ENCODE data around the gene BLOC1S3.

BLOC1S3 gene

GRCh38 chr19:45178262-45179071 is at the start of gene BLOC1S3:
Gene BLOC1S3, plus strand, starts transcription at chr19:45178784. Its CDS starts 513 bp downstream, at chr19:45179297.
- peak; percentile 99 for DNase-seq (ENCODE audit: low read depth in 2 of 2)

DNA sequence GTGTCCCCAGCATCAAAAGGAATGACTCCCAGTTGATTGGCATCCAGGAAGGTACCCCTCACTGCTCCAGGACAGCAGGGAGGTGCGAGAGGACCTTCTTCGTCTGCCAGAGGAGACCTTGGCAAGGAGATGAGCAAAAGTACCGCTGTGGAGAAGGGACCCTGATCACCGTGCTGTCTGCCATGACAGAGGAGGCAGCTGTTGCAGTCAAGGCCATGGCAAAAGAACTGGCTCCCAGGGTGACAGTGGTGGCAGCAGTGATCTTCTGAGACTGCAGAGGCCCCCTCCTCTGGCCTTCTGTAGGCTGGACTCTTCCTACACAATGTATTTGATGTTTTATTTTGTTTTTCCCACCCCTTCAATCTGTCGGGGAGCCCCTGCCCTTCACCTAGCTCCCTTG is 49.8 kb upstream of the BLOC1S3 start:
- DNase-seq (ENCODE audit: low read depth in 2 of 2), result no peak

- no peak for DNase-seq (ENCODE audit: low read depth in 2 of 2)
These were observed 48.3 kb upstream of the BLOC1S3 start for GRCh38 chr19:45130236-45130635.

DNA sequence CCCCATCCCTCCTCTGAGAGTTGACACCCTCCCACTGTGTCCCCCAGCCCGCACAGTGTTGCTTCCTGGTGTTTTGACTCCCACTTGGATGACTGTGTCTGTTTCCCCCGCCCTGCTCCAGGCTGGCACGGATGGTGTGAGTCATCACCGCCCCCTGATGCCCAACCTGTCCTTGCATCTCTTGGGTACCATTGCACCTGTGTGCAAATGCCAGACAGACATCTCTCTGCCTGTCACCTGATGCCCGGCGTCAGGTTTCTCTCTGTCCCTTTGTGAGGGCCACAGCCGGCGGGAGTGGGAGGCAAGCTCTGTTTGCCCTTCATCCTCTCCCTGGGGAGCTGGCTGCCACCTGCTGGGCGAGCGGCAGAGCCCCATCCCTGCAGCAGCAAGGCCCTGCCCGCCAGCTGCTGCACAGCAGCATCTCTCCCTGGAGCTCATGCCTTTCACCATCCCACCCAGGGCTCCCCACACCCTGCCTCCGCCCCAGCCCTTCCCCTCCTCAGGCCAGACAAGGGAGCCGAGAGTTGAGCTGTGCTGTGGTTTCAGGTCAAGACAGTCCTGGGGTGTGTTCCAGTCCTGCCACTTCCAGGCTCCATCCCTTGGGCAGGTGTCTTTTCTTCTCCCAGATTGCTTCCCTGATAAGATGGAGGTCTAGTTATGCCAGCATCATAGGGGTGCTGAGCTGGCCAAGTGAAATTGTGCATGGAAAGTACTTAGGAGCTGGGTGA is 47.5 kb upstream of the BLOC1S3 start:
- DNase-seq (ENCODE audit: low read depth in 2 of 2), result no peak

GRCh38 chr19:45133661-45134060 is 44.9 kb upstream of the BLOC1S3 start:
- DNase-seq (ENCODE audit: low read depth in 2 of 2), result no peak

DNA sequence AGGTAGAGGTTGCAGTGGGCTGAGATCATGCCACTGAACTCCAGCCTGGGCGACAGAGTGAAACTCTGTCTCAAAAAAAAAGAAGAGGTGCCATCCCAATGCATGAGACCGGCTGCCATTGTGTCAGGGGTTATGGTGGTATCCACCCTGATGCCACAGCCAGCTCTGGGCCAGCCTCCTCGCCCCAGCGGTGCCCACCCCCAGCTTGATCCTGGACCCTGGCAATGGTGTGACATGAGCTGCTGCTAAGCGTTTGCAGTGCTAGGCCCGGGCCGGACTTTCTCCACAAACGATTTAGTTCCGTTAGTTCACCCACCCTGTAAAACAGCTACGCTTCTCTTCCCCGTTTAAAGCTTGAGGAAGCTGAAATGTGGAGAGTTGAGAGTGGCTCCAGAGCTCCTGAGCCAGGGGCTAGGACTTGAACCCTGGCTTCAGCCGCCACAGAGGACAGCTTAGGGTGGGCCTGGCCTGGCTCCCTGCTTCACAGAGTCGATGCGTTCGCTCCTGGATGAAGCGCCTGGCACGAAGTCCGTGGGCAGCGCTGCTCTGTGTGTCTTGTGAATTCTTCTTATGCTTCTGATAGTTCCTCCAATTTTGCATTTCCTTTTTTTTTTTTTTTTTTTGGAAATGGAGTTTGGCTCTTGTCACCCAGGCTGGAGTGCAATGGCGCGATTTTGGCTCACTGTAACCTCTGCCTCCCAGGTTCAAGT is 43.3 kb upstream of the BLOC1S3 start:
- no peak for DNase-seq (ENCODE audit: low read depth in 2 of 2)

DNA sequence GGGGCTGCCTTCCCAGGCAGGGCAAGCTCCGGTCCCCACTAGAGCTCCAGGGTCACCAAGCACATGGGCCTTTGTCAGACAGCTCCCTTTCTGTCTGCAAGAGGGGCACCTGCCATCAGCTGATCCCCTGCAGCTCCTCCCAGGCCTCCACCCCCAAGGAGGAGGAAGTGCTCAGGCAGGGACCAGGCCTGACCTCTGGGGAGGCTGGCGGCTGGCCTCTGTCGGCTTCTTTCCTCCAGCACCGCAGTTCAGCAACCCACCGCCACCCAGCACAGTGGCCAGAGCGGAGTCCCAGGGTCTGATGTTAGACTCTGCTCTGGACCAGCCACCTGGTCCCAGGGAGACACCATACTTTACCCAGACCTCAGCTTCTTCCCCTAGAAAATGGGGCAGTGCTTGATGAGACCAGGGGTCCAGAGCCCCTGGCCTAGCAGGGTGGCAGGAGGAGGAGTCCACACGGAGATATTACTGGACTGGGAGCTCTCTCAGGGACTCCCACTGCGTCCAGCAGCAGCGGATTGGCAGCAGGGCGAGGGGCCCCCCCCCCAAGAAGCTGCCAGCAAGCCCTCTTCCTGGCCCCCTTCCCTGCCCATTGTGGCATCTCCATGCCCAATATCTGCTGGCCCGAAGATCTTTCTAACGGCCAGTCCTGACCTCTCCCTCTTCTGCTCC is 41.9 kb upstream of the BLOC1S3 start:
- no peak for DNase-seq (ENCODE audit: low read depth in 2 of 2)

DNA sequence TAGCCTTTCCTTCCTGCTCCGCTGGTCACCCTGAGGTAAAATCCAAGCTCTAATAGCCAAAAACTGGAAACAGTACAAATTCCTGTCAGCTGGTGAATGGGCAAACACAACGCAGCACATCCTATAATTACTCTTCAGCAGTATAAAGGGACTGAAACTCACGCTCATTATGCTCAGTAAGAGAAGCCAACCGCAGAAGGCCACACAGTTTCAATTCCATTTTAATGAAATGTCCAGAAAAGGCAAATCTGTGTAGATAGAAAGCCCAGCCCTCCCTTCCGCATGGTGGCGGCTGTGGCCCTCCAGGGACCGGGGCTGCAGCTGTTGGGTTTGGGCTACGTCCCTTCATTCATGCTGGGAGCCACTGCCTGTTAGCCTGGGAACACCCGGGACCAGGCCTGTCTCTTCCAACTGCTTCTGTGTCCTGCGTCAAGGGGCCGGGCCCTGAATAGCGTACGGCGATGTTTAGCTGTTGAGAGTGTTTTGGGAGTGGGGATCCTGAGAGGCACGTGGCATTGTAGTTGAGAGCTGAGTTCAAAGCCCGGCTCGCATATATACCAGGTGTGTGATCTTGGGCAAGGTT is 41.3 kb upstream of the BLOC1S3 start:
- DNase-seq (ENCODE audit: low read depth in 2 of 2), result no peak

DNA sequence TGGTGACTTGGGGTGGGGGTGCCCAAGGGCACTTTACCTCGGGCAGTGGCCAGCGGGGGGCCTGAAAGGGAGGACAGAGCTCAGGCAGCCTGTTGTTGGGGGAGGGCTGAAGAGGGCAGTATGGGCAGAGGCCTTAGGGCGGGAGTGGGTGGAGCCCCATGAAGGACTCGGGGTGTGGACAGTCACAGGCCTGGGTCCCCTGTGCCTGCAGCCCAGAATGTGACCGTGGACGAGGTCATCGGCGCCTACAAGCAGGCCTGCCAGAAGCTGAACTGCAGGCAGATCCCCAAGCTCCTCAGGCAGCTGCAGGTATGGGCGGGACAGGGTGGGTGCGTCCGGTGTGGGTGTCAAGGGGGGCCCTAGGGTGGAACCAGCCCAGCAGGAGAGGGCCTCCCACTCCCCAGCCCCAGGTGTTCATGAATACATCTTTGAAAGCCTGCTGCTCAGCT is 40.3 kb upstream of the BLOC1S3 start:
- no peak for DNase-seq (ENCODE audit: low read depth in 2 of 2)

DNA sequence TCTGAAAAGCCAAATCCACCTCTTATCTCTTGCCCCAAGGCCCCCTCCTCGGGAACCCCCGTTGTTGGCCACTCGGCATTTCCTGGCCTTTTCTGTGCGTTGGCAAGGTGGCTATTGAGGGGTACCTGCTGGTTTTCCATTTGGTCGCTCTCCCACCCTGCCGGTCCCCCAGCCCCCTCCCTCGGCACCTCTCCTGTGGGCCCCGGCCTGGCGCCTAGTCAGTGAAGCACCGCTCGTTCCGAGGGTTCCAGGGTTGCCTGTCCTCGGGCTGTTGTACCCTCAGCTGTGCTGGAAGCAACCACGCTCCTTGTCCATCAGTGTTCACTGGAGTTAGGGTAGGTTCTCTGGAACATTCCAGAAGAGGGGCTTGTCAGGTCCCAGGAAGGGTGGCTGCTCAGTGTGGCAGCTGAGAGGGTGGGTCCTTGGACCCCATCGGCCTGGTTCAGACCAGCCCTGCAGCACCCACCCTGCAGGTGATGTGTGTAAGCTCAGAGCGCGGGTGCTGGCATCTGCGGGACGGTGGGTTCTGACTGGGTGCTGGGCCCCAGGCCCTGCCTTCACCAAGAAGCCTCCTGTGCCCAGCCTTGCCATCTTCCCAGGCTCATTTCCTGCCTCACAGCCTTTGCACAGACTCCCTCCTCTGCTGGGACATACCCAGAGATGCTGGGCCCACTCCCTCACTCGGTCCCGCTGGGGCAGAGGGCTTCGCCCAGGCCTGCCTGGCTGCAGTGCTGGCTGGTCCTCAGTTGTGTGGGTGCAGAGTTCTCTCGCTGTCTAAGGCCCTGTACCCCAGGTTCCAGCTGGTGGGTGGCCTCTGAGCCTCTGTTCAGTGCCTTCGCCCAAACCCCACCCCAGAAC is 39.1 kb upstream of the BLOC1S3 start:
- no peak for DNase-seq (ENCODE audit: low read depth in 2 of 2)

DNA sequence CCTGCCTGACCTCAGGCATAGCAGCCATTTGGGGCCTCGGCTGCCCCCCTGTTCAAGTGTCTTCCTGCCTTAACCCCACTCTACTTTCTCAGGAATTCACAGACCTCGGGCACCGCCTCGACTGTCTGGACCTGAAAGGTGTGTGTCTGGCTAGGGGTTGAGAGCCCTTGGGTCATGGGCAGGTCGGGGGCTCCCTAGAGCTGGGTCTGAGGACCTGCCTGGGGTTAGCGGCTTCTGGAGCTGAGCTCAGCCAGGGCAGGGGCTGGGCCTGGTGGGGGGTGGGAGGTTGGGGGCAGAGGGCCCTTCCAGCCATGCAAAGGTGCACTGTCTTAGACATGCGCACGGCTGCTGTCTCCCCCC is 38.5 kb upstream of the BLOC1S3 start:
- no peak for DNase-seq (ENCODE audit: low read depth in 2 of 2)

DNA sequence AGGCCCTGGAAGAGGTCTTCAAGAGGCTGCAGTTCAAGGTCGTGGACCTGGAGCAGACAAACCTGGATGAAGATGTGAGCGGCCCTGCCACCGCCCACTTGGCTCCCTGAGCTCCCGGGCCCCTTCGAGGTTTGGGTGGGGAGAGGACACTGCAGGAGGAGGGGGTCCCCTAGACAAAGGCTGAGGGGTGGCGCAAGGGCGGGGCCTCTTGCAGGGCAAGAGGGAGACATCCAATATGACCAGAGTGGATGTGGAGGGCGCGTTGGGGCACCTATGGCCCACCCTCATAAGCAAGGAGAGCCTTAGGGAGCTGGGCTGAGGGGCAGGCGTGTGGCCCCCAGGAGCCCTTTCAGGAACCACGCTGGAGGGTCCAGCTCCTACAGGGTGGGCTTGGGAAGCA is 38.1 kb upstream of the BLOC1S3 start:
- no peak for DNase-seq (ENCODE audit: low read depth in 2 of 2)

GRCh38 chr19:45141203-45141900 is 37.2 kb upstream of the BLOC1S3 start:
- DNase-seq (ENCODE audit: low read depth in 2 of 2), result no peak

DNA sequence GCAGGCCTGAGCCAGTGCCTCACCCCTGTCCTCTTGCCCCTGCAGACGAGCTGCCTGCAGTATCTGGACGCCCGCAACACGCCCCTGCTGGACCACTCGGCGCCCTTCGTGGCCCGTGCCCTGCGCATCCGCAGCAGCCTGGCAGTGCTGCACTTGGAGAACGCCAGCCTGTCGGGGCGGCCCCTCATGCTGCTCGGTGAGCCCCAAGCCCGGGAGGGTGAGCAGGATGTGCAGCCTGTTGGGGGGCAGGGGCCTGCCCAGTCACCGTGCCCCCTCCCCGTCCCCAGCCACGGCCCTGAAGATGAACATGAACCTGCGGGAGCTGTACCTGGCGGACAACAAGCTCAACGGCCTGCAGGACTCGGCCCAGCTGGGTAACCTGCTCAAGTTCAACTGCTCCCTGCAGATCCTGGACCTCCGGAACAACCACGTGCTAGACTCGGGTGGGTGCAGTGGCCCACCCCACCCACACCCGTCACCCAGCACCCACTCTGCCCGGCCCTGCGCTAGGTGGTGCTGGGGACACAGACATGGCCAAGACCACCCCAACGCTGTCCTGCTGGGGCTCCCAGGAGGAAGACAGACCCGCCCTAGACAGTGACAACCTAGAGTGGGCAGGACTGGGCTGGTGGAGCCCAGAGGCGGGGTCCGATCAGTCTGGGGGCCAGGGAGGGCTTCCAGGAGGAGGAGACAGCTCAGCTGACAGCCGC is 36.4 kb upstream of the BLOC1S3 start:
- DNase-seq (ENCODE audit: low read depth in 2 of 2), result no peak

GRCh38 chr19:45142726-45143110 is 35.9 kb upstream of the BLOC1S3 start:
- no peak for DNase-seq (ENCODE audit: low read depth in 2 of 2)

GRCh38 chr19:45144431-45145269 is 33.9 kb upstream of the BLOC1S3 start:
- DNase-seq (ENCODE audit: low read depth in 2 of 2), result no peak

GRCh38 chr19:45145270-45146189 is 33.1 kb upstream of the BLOC1S3 start:
- DNase-seq (ENCODE audit: low read depth in 2 of 2), result no peak
